ENCODE results near the gene CBLC. TPM values are rescaled to one million over a fixed set of nuclear protein-coding genes. Genes with fewer than 3 reads are reported as not detected.

The CBLC gene
- polyA plus RNA-seq, 3 donors, result 3.8 to 4.1 (median 3.9) TPM

- no peak for DNase-seq (ENCODE audit: low read depth in 3 of 3, low spot score in 2 of 3)
Measured at GRCh38 chr19:44795398-44795987, 17.8 kb downstream of the CBLC start.

- DNase-seq (ENCODE audit: low read depth in 3 of 3, low spot score in 2 of 3), result no peak
Measured at GRCh38 chr19:44796701-44797115, 19.0 kb downstream of the CBLC start.

DNA sequence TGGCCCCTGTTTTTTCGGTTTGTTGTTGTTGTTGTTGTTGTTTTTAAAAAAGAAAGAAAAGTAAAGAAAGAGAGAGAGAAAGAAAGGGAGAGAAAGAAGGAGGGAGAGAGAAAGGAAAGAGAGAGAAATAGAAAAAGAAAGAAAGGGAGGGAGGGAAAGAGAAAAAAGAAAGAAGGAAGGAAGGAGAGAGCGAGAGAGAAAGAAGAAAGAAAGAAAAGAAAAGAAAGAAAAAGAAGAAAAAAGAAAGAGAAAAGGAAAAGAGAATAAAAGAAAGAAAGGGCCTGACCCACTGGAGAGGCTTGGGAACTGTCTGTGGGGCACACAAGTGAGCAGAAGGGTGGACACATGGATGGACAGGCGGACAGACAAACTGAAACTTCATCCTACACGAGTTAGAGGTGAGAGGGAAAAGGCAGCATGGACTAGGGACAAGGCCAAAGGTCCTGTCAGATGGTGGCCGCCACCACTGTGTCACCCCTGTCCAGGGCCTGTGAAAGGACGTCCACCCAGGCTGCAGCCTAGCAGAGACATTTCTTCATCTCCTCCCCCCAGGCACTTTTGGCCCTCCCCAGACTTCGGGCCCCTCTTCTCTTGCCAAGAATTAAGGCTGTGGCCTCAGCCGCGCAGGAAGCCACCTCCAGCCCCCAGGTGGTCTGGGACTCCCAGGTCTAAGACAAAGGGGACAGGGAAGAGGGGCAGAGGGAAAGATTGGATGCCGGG, 22.1 kb downstream of the CBLC start:
- no peak for DNase-seq (ENCODE audit: low read depth in 3 of 3, low spot score in 2 of 3)

DNA sequence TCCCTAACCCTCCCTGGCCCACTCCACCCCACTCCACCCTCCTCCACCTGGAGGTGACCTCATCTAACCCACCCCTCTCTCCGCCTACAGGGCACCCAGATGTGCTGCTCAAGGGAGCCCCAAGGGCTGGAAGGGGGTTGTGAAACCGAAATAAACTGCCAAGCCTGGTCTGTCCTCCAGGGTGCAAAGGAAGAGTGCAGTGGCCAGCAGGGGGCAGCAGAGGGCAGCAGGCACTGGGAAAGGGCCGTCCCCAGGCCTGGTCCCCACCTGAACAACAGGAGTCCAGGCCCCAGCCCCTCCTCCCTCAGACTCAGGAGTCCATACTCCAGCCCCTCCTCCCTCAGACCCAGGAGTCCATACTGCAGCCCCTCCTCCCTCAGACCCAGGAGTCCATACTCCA, 22.8 kb downstream of the CBLC start:
- no peak for DNase-seq (ENCODE audit: low read depth in 3 of 3, low spot score in 2 of 3)

- no peak for DNase-seq (ENCODE audit: low read depth in 3 of 3, low spot score in 2 of 3)
Measured at GRCh38 chr19:44803442-44804428, 26.0 kb downstream of the CBLC start.

DNA sequence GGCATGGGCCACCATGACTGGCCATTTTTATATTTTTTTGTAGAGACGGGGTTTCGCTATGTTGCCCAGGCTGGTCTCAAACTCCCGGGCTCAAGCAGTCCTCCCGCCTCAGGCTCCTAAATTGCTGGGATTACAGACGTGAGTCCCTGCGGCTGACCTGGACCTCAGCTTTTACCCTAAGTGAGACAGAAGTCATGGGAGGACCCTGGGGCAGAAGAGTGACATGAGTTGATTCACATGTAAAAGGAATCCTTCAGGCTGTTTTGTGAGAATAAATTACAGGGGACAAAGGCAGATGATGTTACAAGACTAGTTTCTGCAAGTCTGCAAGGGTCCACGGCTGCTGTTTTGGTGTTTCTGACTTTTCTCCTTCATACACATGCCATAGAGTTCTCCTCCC, 28.6 kb downstream of the CBLC start:
- no peak for DNase-seq (ENCODE audit: low read depth in 3 of 3, low spot score in 2 of 3)

DNA sequence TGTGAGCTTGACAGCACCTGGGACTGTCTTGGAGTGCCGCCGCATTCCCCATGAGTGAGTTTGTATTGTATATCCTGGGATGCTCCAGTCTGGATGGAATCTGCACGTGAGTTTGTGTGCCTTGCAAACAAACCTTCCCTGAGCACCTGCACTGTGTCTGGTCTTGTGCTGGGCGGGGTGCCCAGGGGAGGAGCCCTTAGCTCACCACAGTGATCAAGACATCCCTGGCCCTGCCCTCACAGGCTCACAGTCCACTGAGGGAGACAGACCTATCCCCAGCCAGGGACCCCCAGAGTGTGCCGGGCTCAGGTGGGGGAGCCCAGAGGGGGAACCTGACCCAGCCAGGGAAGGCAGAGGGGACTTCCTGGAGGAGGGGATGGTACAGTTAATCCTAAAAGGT, 29.5 kb downstream of the CBLC start:
- no peak for DNase-seq (ENCODE audit: low read depth in 3 of 3, low spot score in 2 of 3)

DNA sequence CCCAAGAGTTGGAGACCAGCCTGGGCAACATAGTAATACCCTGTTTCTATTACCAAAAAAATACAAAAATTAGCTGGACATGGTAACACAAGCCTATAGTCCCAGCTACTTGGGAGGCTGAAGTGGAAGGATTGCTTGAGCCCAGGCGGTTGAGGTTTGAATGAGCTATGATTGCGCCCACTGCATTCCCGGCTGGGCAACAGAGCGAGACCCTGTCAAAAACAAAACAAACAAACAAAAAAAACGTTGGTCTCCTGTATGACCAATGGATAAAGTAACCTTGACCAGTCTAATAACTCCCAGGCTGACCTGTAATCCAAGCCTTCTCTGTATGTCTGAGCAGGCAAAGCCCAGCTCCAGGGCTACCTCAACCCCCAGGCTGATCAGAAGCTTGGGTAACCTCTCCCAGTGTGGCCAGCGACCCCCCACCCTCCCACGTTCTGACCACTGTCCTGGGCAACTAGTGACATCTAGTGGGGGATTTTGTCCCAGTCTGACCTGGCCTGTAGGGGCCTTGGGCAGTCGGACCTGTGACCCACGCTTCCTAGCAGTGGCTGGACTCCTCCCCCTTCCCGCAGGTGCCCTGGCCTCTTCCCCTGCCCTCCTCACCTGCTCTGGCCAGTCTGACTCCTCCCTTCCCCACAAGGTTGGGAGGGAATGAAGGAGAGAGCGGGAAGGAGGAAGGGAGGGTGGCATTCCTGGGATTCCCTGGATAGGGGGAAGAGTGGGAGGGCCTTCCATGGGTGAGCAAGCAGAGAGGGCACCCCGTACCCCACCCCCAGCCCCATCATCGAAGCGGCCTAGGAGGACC, 30.2 kb downstream of the CBLC start:
- DNase-seq (ENCODE audit: low read depth in 3 of 3, low spot score in 2 of 3), result no peak

- peak in 1 of 3 donors; percentile 63 for DNase-seq (ENCODE audit: low read depth in 3 of 3, low spot score in 2 of 3)
Measured at GRCh38 chr19:44808463-44809371, 31.0 kb downstream of the CBLC start, which contains the start of gene BCAM. Gene BCAM, plus strand, starts transcription at chr19:44809103. Its CDS starts 22 bp downstream, at chr19:44809125.

DNA sequence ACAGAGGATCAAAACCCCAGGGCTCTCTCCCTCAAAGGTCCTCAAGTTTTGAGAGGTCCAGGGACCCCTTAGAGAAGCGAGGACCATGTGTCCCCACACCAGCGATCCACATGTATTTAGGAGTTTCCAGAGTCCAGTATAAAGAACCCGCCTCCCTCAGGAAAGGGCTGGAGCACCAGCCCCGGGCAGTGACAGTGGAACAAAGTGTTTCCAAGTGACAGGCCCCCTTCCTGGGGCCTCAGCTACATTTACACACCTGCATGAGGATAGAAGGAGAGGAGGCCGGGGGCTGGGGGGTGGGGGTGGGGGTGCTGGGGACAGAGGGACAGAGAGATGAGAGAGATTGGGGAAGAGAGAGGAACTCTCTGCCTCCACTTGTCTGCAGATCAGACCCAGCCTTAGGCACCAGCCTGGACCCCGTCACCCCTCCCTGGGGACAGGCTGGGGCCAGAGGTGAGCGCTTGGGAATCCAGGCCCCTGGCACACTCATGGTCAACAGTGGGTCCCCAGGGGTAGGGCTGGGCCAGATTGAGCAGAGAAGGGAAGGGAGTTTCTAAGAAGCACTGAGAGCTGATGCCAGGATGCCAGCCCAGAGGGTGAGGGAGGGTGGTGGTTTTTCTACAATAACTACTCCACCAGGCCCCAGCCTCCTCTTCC, 32.0 kb downstream of the CBLC start:
- no peak for DNase-seq (ENCODE audit: low read depth in 3 of 3, low spot score in 2 of 3)

DNA sequence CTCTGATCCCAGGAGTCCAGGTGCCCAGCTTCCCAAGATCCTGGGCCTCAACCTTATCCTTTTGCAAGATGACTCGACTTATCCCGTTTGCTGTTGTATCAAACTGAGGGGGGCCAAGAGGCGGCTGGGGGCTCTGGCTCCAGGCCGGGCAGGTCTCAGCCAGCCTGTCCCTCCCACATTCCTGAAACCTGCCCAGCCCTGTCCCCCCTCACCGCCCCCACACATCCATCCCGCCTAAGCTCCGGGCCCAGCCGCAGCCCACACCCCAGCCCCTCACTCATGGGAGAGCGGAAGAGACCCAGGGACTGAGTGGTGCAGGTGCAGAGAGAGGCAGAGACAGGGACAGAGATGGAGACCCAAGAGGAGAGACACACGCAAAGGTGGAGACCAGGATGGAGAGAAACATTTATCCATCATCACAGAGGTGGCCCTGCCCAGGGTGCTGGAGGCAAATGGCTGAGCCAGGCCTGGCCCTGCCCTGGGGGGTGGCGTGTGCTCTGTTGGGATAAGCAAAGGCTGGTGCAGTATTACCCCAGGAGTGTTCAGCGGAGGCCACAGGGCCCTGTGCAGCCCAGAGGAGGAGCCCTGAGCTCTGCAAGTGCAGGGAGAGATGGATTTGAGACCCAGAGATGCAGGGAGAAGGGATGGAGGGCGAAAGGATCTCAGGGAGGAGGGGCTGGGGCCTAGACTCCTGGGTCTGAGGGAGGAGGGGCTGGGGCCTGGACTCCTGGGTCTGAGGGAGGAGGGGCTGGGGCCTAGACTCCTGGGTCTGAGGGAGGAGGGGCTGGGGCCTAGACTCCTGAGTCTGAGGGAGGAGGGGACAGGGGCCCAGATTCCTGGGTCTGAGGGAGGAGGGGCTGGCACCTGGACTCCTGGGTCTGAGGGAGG, 32.8 kb downstream of the CBLC start:
- DNase-seq (ENCODE audit: low read depth in 3 of 3, low spot score in 2 of 3), result no peak

DNA sequence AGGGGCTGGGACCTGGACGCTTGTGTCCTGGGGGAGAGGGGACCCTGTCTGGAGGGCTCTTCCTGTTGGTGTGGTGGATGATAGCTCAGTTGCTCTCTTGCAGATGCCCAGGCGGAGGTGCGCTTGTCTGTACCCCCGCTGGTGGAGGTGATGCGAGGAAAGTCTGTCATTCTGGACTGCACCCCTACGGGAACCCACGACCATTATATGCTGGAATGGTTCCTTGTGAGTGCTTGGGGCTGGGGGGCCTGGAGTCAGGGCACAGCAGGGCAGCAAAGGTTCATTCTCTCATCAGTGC, 33.4 kb downstream of the CBLC start:
- DNase-seq (ENCODE audit: low read depth in 3 of 3, low spot score in 2 of 3), result no peak

- no peak for DNase-seq (ENCODE audit: low read depth in 3 of 3, low spot score in 2 of 3)
Measured at GRCh38 chr19:44812142-44812718, 34.5 kb downstream of the CBLC start.

DNA sequence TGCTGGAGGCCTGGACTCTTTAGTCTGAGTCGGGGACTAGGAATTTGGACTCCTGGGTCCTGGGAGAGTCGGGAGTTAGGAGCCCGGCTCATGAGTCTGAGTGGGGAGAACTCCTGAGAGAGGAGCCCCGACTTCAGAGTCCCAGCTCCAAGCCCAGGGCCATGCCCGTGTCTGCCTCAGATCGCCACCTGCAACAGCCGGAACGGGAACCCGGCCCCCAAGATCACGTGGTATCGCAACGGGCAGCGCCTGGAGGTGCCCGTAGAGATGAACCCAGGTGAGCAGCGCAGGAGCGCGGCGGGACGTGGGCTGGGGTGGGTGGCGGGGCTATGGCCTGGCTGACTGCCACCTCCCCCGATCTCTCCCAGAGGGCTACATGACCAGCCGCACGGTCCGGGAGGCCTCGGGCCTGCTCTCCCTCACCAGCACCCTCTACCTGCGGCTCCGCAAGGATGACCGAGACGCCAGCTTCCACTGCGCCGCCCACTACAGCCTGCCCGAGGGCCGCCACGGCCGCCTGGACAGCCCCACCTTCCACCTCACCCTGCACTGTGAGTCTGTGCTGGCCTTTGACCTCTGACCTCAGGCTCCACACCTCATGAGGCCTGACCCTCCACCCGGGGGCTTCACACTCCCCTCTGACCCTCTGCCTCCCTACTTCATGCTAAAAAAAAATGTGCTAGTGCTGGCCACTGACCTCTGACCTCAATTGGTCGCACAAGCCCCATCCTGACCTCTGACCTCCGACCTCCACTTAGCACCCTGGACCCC, 35.6 kb downstream of the CBLC start:
- DNase-seq (ENCODE audit: low read depth in 3 of 3, low spot score in 2 of 3), result no peak

DNA sequence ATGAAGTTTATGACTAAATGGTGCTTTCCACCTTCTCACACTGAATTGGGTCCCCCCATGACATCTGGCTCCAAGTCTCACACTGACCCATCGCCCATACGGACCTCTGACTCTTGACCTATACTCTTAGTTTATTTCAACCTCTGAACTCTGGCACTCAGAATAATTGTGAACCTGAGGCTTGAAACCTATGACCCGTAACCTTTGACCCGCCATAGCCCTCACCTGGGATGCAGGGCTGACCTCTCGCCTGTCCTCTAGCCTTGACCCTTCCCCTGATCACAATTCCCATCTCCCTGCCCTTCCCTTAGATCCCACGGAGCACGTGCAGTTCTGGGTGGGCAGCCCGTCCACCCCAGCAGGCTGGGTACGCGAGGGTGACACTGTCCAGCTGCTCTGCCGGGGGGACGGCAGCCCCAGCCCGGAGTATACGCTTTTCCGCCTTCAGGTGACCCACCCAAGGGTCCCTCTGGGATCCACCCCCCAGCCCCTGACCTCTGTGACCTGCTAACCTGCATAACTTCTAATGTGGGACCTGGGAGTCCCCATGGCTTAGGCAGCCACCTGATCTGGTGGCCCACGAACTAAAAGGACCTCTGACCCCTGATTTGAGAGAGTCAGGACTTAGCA, 36.3 kb downstream of the CBLC start:
- DNase-seq (ENCODE audit: low read depth in 3 of 3, low spot score in 2 of 3), result no peak

GRCh38 chr19:44814517-44814916, 36.8 kb downstream of the CBLC start:
- no peak for DNase-seq (ENCODE audit: low read depth in 3 of 3, low spot score in 2 of 3)

- DNase-seq (ENCODE audit: low read depth in 3 of 3, low spot score in 2 of 3), result no peak
Measured at GRCh38 chr19:44816301-44816700, 38.6 kb downstream of the CBLC start.
